ENCODE measurements around the gene XIRP2.

GRCh38 chr2:167200019-167200418, 311.7 kb downstream of the XIRP2 start:
- TF ChIP-seq POLR2A (IDR thresholded peaks at IDR 0.05; ENCODE audit: extremely low read depth, insufficient read length): no peak
- TF ChIP-seq CTCF (IDR thresholded peaks at IDR 0.05; ENCODE audit: low read depth, low read length): no peak
- no peak for TF ChIP-seq MAX (IDR thresholded peaks at IDR 0.05; ENCODE audit: low read depth, low read length)
- TF ChIP-seq MYC (IDR thresholded peaks at IDR 0.05; ENCODE audit: low read depth, low read length): no peak
